Non-pigmented ciliary epithelial cell (primary cell): ENCODE results near the gene CDC27.
"Not testable (repeated sequence)": the region's sequence is repeated elsewhere in the genome, so short reads cannot be mapped to it uniquely, and the experiment has no call there.

Source experiments
- DNase-seq: peaks from one replicate; pipeline ENCODE4 v3.0.0-alpha.2; 2010; ENCODE audit warnings: low read depth

Gene CDC27

DNA sequence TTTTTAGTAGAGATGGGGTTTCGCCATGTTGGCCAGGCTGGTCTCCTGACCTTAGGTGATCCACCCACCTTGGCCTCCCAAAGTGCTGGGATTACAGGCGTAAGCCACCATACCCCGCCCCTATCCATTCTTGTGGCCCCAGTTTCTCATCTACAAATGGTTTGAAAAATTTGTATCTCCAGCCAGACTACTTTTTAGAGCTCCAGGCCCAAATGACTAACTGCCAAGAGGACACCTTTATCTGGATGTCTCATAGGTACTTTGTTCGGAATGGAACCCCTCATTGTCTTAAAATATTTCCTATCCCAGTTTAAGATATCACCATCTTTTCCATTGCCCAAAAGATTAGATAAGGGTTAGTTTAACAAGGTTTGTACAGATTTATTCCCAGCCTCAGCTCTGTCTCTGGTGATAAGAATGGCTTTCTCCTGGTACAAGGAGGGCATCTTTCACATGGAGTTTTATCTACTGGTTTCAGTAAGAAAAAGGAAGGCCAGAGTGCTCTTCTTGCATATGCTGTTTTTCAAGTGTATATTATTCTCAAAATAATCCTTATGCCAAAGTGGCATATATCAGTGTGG is 4.9 kb upstream of the CDC27 start:
- no peak for DNase-seq

DNA sequence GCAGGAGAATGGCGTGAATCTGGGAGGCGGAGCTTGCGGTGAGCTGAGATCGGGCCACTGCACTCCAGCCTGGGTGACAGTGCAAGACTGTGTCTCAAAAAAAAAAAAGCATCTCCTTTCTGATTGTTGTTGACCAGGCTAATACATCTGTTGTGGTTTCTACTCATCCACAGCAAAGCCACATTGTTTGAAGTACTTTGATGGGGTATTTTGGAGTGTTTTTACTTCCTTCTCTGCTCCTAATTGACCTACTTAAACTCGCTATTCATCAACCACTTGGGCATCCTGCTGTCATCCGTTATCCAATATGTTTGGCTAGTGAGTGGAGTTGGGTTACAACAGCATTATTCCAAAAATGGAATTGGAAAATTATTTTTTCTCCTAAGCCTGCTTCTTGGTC is 3.5 kb upstream of the CDC27 start:
- no peak for DNase-seq

DNA sequence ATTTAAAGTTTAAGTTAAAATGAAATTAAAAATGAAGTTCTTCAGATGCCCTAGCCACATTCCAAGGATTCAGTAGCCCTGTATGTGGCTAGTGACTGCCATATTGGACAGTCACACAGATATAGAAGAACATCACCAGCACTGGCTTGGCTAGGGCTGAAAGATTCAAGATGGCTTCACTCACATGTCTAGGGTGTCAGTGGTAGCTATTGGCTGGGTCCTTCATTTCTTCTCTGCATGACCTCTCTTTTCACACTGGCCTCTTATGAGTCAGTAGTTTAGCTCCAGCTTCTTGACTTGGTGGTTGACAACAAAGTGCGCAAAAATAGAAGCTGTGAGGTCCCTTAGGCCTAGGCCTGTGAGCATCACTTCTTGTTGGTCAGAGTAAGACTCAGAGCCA is 1.7 kb upstream of the CDC27 start:
- DNase-seq = no peak

DNA sequence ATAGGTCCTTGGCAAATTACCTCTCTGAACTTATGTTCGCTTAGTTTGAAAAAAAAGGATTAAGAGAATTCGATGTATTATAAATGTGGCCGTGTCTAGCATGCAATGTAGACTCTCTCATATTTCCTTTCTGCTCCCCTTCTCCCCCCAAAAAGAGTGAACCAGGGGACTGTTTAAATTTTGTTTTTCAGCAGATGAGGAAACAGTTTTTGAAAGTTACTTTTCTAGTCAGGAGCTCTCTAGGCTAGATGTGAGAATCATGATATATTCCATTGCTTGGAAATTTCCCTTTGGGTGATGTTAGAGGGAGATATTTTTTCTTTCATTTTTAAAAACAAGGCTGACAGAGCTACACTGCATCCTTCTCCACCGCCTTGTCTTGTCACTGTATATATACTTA is 1.1 kb upstream of the CDC27 start:
- no peak for DNase-seq

GRCh38 chr17:47189732-47190237 is 690 bp upstream of the CDC27 start:
- DNase-seq = no peak

- no peak for DNase-seq
Observed at GRCh38 chr17:47188271-47188875, 722 bp downstream of the CDC27 start.

- DNase-seq = no peak
Observed at GRCh38 chr17:47184681-47185080, 4.4 kb downstream of the CDC27 start.

- DNase-seq = not testable (repeated sequence)
Observed at GRCh38 chr17:47180988-47181387, 8.1 kb downstream of the CDC27 start.

- no peak for DNase-seq
Observed at GRCh38 chr17:47180337-47180736, 8.8 kb downstream of the CDC27 start.

GRCh38 chr17:47179141-47179540 is 10.0 kb downstream of the CDC27 start:
- DNase-seq = no peak

- DNase-seq = no peak
Observed at GRCh38 chr17:47177261-47177660, 11.8 kb downstream of the CDC27 start.

DNA sequence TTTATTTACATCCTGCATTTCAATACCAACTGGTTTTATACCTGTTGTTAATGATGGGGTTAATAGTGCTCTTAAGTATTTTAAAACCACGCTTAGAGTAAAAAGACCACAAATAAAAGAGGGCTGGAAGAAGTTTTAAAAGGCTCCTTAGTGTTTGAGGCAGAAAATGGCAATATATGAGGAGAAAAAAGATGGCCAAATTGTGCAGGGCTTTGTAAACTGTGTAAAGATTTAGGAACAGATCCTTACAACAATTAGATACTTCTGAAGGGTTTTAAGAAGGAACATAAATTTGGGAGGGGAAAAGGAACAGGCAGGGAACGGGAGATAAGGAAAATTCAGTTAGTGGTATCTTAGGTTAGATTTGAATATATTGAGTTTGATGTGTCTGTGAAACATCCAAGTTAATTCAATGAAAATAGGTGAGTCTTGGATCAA is 12.7 kb downstream of the CDC27 start:
- DNase-seq = no peak

GRCh38 chr17:47174823-47175222 is 14.3 kb downstream of the CDC27 start:
- DNase-seq = not testable (repeated sequence)

GRCh38 chr17:47172696-47173565 is 16.2 kb downstream of the CDC27 start:
- DNase-seq = no peak

GRCh38 chr17:47170710-47171109 is 18.4 kb downstream of the CDC27 start:
- DNase-seq = no peak

DNA sequence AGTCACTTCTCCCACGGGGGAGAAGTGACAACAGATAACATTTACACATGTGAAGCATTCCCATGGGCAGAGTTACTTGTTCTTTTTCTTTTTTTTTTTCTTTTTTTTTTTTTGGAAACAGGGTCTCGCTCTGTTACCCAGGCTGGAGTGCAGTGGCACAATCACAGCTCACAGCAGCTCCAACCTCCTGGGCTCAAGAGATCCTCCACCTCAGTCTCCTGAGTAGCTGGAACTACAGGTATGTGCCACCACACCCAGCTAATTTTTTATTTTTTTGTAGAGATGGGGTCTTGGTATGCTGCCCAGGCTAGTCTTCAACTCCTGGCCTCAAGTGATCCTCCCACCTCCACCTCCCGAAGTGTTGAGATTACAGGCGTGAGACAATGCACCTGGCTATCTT is 20.2 kb downstream of the CDC27 start:
- DNase-seq = not testable (repeated sequence)

DNA sequence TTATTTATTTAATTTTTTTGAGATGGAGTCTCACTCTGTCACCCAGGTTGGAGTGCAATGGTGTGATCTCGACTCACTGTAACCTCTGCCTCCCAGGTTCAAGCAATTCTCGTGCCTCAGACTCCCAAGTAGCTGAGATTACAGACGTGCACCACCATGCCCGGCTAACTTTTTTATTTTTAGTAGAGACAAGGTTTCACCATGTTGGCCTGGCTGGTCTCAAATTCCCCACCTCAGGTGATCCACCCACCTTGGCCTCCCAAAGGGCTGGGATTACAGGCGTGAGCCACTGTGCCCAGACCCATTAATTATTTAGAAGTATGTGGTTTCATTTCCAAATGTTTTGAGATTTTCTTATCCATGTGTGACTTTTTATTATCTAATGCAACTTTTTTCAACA is 22.2 kb downstream of the CDC27 start:
- not testable (repeated sequence) for DNase-seq

- no peak for DNase-seq
Observed at GRCh38 chr17:47165137-47165536, 24.0 kb downstream of the CDC27 start.

DNA sequence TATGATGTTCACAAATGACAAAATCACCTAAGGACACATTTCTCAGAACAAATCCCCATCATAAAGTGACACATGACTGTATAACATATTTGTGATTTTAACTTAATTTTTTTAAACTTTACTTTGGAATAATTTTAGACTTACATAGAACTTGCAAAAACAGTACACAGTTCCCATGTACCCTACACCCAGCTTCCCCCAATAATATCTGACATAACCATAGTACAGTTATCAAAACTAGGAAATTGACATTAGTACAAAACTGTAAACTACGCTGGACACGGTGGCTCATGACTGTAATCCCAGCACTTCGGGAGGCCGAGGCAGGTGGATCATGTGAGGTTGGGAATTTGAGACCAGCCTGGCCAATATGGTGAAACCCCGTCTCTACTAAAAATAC is 24.8 kb downstream of the CDC27 start:
- no peak for DNase-seq

DNA sequence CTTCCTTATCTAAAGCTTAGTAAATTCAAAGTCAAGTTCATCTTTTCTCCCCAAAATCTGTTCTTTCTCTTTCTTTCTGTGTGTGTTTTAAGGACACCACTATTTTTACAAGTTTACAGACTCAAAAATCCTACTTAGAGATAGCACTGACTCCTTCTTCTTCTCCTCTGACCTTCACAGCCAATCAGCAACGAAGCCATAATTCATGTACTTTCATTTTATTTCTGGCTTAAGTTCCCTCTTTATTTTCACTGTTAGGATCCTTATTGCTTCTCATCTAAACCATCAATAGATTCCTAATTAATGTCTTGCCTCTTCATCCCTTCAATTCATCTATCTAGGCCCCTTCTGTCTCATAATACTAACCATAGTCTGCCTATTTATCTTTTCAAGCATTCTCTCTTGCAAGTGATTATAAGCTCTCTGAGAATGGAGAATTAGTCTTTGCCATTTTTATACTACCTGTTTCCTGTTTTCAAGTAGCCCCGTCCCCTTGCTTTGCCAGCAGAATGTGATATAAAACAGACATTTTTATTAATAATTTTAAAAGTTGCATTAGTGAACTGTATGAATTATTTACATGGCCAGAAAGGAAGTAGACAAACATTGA is 27.0 kb downstream of the CDC27 start:
- no peak for DNase-seq

DNA sequence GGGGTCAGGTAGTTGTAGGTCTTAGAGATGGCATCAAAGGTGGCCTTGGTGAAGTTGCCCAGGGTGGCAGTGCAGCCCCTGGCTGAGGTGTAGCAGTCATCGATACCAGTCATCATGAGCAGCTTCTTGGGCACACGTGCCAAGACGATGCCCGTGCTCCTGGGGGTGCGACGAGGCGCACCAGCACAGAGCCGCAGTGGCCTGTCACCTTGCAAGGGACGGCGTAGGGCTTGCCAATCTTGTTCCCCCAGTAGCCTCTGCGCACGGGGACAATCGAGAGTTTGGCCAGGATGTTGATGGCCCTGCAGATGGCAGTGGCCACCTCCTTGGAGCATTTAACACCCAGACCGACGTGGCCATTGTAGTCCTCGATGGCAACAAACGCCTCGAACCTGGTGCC is 29.8 kb downstream of the CDC27 start:
- DNase-seq = no peak

GRCh38 chr17:47145351-47145750 is 43.7 kb downstream of the CDC27 start:
- DNase-seq = no peak

DNA sequence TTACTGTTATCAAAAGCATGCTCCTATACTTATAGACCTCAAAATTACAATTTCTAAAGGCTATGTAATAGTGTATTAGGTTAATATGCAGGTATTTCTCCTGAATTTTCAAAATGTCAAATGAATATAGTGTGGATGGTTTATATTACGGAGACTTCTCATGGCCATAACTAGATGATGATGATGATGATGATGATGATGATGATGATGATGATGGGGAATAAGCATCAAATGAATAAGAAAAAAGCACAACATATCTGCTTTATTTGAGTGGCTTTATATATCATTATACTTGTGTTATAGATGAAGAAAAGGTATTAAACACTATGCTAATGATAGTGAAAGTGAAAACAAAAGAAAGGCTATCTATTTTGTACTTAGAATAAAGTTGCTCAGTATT is 53.9 kb downstream of the CDC27 start:
- no peak for DNase-seq
